Forelimb muscle (tissue), 1 donor: ENCODE measurements around the gene PTDSS2. TPM values are rescaled to one million over a fixed set of nuclear protein-coding genes. Genes with fewer than 3 reads are reported as not detected.
"Not testable (repeated sequence)": the region's sequence is repeated elsewhere in the genome, so short reads cannot be mapped to it uniquely, and the experiment has no call there.

Experiments
- DNase-seq: peaks from one replicate; pipeline ENCODE4 v3.0.0-alpha.2; 2013; ENCODE audit warnings: low read depth
- polyA plus RNA-seq: library from polyadenylated mRNA; unstranded; fragments of 120-200 nt; gene quantifications from one replicate; pipeline ENCODE4 v1.2.1, GENCODE V29; 2013; ENCODE audit not compliant: insufficient read length

Gene PTDSS2
- polyA plus RNA-seq = 33.3 TPM

DNA sequence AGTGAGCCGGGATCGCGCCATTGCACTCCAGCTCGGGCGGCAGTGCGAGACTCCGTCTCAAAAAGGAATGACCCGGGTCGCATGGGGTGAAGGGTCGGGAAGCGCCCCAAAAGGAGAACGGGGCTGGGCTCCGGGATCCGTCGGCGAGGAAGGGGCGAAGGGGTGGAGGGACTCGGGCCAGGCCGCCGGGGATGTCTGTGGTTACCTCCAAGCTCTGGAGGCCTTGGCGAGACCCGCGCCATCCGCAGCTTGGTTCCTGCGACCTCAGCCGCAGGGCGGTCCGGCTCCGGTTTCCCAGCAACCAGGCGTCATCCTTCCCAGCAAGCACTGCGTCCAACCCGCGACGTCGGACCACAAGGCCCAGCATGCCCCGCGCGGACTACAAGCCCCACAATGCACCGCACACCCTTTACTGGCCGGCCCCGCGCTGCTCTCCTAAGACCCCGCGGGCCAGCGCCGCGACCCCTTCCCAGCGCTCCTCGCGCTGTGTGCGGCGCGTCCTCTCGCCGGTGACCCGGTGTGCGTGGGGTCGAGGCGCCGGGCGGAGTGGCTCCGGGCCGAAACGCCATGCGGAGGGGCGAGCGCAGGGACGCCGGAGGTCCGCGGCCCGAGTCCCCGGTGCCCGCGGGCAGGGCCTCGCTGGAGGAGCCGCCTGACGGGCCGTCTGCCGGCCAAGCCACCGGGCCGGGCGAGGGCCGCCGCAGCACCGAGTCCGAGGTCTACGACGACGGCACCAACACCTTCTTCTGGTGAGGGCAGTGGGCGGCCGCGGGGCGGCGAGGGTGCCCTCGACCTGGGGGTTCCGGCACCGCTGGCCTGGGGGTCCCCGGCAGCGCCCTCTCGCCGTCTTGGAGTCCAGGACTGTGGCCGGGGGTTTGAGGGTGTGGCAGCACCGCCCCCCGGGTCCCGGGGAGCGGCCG is at the start of gene PTDSS2:
Gene PTDSS2 (plus strand): TSS at position 391 of the 920 bp plus-strand sequence. CDS start 177 bp downstream, at position 568.
- peak; percentile 89 for DNase-seq

DNA sequence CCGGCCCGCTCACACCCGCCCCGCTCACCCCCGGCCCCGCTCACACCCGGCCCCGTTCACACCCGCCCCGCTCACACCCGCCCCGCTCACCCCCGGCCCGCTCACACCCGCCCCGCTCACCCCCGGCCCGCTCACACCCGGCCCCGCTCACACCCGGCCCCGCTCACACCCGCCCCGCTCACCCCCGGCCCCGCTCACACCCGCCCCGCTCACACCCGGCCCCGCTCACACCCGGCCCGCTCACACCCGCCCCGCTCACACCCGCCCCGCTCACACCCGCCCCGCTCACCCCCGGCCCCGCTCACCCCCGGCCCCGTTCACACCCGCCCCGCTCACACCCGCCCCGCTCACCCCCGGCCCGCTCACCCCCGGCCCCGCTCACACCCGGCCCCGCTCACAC is 48.9 kb upstream of the PTDSS2 start:
- DNase-seq = not testable (repeated sequence)

DNA sequence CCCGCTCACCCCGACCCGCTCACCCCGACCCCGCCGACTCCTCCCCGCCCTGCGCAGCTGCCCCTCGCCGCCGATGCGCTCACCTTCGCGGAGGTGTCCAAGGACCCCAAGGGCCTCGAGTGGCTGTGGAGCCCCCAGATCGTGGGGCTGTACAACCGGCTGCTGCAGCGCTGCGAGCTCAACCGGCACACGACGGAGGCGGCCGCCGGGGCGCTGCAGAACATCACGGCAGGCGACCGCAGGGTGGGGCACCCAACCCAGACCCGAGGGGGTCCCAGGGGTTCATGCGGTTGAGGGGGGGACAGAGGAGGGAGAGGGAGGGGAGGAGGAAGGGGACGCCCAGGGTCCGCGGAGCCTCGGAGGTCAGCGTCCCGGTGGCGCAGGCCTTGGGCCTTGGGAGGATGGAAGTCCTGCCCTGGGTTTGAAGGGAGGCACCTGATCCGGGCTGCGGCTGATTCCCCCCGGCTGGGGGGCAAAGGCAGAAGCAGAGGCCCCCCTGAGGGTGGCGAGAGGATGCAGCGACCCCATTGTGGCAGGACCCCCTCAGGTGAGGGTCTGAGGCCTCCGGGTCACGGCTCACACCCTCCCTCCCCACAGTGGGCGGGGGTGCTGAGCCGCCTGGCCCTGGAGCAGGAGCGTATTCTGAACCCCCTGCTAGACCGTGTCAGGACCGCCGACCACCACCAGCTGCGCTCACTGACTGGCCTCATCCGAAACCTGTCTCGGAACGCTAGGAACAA is 46.9 kb upstream of the PTDSS2 start:
- no peak for DNase-seq

DNA sequence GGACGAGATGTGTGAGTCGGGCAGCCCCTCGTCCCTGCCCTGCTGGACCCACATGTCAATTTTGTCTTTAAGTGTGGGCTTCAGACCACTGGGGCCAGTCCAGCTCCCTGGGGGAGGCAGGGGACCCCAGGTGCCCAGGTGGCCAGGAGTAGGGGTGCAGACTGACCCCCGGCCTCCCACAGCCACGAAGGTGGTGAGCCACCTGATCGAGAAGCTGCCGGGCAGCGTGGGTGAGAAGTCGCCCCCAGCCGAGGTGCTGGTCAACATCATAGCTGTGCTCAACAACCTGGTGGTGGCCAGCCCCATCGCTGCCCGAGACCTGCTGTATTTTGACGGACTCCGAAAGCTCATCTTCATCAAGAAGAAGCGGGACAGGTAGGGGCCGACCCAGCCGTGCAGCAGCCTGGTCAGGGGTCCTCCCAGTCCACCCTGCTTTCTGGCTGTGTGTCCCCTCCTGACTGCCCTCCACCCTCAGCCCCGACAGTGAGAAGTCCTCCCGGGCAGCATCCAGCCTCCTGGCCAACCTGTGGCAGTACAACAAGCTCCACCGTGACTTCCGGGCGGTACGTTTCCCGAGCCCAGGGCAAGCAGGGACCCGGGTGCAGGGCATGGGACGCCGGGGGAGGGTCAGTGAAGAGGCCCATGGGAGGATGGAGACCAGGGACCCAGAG is 46.2 kb upstream of the PTDSS2 start:
- DNase-seq = no peak

DNA sequence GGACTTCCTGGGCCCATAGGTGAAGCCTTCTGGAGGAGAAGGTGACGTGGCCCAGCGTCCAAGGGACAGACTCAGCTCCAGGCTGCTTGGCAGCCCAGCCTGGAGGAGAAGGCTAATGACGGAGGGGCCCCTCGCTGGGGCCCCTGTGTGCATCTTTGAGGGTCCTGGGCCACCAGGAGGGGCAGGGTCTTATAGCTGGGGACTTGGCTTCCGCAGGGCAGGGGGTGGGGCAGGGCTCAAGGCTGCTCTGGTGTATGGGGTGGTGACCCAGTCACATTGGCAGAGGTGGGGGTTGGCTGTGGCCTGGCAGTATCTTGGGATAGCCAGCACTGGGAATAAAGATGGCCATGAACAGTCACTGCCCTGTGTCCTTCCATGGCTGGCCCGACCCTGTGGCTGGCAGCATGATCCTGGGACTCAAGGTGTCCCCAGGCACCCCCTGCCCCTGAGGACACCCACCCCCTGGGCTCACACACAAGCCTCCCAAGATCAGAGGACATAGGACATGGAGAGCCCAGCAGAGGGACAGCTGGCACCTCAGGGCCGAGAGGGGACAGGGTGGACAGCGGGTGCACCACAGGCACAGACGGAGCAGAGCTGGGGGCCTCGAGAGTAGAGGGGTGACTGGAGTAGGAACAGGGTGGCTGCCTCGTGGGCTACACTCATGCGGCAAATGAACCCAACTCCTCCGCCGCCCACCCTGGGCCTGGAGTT is 45.4 kb upstream of the PTDSS2 start:
- no peak for DNase-seq

DNA sequence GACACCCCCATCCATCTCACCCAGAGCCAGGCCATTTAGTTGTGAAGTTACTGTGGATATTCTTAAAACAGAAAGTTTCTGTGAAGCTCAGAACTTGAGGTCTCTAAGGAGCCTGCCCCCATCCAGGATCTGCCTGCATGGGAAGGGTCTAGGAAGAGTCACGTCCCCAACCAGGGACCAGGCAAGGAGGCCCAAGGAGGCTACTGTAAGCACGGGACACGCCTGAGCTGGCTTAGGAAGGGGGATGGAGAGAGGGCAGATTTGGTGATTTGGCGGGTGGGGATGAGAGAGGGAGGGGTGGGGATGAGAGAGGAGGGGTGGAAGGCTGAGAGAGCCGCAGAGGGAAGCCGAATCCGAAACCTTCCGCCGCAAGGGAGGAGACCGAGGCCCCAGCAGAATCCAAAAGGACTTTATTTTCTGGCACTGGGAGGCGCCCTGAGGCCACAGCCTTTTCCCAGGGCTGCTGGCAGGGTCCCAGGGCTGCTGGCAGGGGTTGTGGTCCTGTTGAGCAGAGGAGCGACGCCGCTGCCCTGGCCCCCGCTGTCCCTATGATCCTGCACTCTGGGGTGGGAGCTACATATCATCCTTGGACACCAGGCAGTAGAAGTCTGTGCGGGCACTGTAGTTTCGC is 44.6 kb upstream of the PTDSS2 start:
- DNase-seq = no peak

DNA sequence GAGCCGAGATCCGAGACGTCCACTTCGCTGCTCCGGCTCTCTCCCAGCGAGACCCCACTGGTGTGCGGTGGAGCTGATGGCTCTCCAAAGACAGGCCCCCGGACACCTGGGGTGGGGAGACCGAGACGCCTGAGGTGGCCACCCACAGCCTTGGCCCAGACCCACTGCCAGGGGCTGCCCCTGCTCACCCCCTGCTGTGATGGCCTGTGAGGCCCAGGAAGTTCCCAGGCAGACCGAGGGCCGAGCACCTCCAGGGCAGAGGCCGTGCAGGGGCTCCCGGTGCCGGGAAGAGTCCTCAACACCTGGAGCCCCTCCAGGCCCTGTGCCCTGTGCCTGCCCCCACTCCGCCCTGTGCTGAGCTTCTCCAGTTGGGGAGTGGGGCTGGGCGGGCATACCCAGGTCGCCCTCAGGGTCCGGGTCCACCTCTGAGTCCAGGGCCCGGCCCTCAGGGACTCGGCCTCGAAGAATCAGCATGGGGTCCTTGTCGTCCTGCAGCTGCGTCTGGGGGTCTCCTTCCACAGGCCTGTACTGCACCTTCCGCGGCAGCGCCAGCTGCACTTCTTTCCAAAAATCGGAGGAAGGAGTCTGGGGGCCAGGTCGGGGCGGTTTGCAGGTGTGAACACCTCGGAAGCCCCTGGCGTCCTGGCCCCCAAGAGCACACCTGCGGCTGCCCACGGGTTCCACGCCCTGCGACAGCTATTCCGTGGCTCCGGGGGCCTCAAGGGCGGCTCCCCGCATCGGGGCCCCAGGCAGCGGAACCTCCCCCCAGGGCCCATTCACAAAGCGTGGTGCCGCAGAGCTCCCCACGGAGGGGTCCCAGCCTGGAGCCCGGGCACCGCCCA is 43.9 kb upstream of the PTDSS2 start:
- no peak for DNase-seq

DNA sequence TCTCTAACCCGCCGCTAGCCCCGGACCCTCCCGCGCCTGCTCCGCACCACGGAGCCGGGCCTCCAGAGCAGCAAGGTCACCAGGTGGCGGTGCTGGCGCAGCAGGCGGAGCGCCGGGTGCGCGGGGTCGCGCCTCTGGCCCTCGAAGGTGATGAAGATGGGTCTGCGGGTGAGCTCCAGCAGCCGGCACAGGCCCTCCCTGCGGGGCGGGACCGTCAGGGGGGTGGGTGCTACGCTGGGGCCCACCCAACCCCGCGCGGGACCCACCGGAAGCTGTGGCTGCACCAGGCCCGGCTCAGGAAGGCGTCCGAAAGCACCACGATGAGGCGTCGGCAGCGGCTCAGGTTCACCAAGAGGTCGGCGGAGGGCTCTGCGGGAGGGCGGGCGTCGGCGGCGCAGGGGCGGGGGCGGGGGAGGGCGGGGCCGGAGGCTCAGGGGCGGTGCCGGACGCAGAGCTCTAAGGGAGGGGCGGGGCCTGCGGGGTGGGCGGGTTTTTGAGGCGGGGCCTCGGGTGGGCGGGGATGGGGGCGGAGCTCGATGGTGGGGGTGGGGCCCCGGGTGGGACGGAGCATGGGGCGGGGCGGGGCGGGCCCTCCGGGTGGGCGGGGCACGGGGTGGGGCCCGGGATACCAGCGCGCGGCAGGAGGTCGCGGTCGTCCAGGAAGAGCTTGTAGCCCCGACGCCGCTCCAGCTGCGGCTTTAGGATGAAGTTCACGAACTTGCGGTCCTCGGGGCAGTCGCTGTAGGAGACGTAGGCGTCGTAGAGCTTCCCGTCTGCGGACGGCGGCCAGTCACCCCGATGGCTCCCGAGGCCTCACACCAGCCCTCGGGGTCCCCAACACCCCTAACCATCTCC is 43.1 kb upstream of the PTDSS2 start:
- no peak for DNase-seq

DNA sequence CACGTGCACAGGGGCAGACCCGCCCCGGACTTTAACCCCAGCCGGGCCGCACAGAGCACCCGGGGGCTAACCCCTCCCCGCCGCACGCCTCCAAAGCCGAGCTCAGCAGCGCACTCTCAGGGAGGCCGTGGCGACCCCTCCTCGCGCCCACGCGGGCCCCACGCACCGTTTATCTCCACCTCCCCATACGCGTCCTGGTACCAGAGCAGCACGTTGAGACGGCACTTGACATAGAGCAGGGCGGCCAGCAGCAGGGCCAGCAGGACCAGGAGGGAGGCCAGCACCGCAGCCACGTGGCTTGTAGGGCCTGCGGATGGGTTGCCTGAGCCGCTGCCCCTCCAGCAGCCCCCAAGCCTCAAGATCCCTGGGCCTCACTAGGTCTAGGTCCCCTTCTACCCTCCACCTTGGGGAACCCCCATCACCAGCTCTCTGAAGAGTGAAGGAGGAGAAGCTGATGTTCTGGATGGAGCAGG is 42.4 kb upstream of the PTDSS2 start:
- no peak for DNase-seq

DNA sequence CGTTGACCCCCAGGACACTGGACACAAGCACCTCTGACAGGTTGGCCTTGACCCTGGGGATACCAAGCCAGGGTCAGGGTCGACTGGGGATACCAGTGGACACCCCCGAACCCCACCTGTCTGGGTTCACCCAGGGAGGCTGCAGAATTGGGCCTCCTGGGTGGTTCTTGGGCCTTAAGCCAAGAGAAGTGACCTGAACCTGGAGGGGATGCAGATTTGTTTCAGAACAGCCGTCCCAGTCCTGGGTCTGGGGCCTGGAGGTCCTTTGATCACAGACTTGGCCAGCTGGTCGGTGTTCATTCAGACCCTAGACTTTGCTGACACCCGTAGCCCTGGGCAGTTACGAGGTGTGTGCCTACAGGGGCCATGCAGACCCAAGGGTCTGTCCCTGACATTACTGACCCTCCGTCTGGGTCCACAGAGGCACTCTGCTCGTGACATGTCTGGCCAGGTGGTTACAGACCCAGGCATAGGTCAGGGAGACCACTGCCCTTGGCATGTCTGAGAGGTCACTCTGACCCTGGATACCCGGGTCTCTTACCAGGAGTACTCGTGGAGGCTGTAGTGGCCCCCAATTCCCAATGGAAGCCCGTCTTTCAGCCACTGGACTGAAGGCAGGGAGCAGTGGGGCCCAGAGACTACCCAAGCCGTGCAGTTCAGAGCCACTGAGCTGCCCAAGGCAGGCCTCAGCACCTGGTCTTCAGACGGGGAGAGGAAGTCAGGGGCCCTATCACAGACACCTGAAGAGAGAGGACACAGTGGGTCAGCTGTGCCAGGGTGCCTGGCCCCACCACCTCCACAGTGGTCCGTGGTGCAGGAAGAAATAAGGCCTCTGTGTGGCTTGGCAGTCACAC is 41.7 kb upstream of the PTDSS2 start:
- DNase-seq = no peak

DNA sequence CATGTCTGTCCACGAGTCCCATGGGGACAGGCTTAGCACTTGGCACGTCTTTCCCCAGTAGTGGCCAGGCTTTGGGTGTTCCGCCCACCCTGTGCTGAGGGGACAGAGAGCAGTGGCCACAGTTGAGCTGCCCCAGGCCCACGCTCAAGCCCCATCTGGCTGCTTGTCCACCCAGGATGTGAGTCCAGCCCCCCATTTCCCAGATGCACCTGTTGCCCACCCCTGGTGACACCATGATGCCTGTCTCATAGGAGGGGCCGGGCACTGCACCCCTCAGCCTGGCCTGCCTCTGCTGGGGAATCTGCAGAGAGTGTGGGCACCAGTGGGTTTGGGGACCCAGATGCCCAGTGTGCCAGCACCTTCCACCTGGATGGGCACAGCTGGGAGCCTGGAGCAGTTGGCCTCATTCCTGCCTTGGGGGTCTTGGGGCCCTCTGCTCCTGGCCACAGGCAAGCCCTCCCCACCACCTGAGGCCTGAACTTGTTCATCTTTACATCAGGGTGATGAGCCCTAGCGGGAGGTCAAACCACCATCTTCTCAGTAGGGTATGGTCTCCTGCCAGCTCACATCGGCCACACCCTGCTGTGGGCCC is 41.0 kb upstream of the PTDSS2 start:
- no peak for DNase-seq

DNA sequence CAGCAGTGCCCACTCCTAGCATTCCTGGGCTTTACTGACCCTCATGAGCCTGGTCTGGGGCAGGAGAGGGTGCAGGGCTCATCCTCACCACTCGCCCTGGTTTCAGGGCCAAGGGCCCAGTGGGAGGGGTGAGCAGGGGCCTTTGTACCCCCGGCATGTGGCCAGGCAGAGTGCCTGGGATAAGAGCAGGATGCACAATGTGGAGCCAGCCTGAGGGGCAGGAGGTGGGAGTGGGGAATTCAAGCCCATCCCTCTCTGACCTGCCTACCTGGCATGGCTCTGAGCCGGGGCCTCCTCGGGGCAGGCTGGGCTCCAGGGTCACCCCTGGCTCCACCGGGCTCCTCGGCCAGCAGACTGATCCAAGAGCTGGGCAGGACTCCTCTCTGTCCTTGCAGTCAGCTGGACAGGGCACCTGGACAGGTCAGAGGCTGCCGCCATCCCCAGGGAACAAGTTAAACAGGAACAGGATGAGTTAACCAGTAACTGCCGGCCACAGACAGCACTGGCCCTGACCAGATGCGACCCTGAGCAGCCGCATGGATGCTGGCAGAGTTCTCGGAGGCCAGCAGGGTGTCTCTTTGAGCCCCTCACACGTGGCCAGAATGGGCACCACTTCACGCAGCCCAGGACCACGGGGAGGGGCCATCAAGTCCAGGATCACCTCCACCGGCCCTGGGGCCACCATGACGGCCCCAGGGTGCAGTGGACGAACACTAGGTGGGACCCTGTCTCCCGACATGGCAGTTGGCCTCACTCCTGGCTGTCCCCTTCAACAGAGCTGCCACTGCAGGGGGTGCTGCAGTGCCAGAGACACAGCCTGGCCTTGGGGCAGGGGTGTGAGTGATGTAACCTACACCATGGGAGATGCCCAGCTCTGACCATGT is 40.2 kb upstream of the PTDSS2 start:
- no peak for DNase-seq

DNA sequence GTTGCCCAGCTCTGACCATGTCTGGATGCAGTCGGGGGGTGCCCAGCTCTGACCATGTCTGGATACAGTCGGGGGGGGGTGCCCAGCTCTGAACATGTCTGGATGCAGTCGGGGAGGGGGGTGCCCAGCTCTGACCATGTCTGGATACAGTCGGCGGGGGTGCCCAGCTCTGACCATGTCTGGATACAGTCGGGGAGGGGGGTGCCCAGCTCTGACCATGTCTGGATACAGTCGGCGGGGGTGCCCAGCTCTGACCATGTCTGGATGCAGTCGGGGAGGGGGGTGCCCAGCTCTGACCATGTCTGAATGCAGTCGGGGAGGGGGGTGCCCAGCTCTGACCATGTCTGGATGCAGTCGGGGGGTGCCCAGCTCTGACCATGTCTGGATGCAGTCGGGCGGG is 39.4 kb upstream of the PTDSS2 start:
- not testable (repeated sequence) for DNase-seq

DNA sequence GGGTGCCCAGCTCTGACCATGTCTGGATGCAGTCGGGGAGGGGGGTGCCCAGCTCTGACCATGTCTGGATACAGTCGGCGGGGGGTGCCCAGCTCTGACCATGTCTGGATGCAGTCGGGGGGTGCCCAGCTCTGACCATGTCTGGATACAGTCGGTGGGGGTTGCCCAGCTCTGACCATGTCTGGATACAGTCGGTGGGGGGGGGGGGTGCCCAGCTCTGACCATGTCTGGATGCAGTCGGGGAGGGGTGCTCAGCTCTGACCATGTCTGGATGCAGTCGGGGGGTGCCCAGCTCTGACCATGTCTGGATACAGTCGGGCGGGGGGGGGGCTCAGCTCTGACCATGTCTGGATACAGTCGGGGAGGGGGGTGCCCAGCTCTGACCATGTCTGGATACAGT is 38.6 kb upstream of the PTDSS2 start:
- DNase-seq = not testable (repeated sequence)

DNA sequence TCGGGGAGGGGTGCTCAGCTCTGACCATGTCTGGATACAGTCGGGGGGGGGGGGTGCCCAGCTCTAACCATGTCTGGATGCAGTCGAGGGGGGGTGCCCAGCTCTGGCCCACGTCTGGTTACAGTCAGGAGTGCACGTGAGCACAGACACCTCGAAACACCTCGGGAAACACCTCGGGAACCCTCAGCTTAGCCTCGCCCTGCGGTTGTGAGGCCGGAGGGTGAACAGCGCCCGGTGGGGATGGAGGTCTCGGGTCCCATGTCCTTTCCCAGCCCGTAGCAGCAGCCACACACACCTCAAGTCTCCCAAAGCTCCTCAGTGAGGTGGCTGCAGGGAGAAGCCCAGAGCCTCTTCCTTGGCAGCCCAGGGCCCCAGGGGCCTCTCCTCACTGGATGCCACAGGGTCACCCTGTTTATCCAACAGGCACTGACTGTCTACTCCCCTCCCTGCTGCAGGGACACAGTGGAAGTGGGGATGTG is 37.4 kb upstream of the PTDSS2 start:
- DNase-seq = no peak
